HG02678 (cell line): ENCODE data around the gene TCF12.

ENCODE experiments used
- ATAC-seq: cut with Tn5 transposase; IDR thresholded peaks from one replicate; pipeline ENCODE4 v1.9.1; 2021; ENCODE audit warnings: mild to moderate bottlenecking, moderate library complexity; ENCODE audit not compliant: unreplicated experiment

The TCF12 gene

GRCh38 chr15:56918046-56918938, at the start of gene TCF12:
Gene TCF12 (plus strand): TSS chr15:56918644. CDS start chr15:56919914, 1,270 bp downstream.
- peak; percentile 72 for ATAC-seq

GRCh38 chr15:56869573-56869972, 48.9 kb upstream of the TCF12 start:
- ATAC-seq = no peak

GRCh38 chr15:56871185-56871584, 47.3 kb upstream of the TCF12 start:
- no peak for ATAC-seq

GRCh38 chr15:56871867-56872266, 46.6 kb upstream of the TCF12 start:
- ATAC-seq = no peak

- ATAC-seq = no peak
Observed at GRCh38 chr15:56877255-56877970, 41.0 kb upstream of the TCF12 start.

GRCh38 chr15:56879502-56879901, 38.9 kb upstream of the TCF12 start:
- no peak for ATAC-seq

- no peak for ATAC-seq
Observed at GRCh38 chr15:56883088-56883487, 35.4 kb upstream of the TCF12 start.

- peak; percentile 6 for ATAC-seq
Observed at GRCh38 chr15:56886363-56886931, 32.0 kb upstream of the TCF12 start.

- peak; percentile 92 for ATAC-seq
Observed at GRCh38 chr15:56886932-56887781, 31.3 kb upstream of the TCF12 start.

- ATAC-seq = no peak
Observed at GRCh38 chr15:56887782-56888438, 30.5 kb upstream of the TCF12 start.

GRCh38 chr15:56890038-56890437, 28.4 kb upstream of the TCF12 start:
- ATAC-seq = no peak

- ATAC-seq = no peak
Observed at GRCh38 chr15:56891852-56892440, 26.5 kb upstream of the TCF12 start.

- no peak for ATAC-seq
Observed at GRCh38 chr15:56892659-56893363, 25.6 kb upstream of the TCF12 start.

GRCh38 chr15:56893364-56893678, 25.1 kb upstream of the TCF12 start:
- ATAC-seq = no peak

- no peak for ATAC-seq
Observed at GRCh38 chr15:56894601-56895000, 23.8 kb upstream of the TCF12 start.

GRCh38 chr15:56901931-56902330, 16.5 kb upstream of the TCF12 start:
- ATAC-seq = no peak

- no peak for ATAC-seq
Observed at GRCh38 chr15:56906766-56907165, 11.7 kb upstream of the TCF12 start.

- no peak for ATAC-seq
Observed at GRCh38 chr15:56910801-56911200, 7.6 kb upstream of the TCF12 start.

- no peak for ATAC-seq
Observed at GRCh38 chr15:56913241-56913640, 5.2 kb upstream of the TCF12 start.
